Measurements from ENCODE around the gene TMEM42.
A peak's percentile ranks its signal among the peaks of the same experiment; 100 is the strongest.
"Not testable (repeated sequence)": the region's sequence is repeated elsewhere in the genome, so short reads cannot be mapped to it uniquely, and the experiment has no call there.

TMEM42 gene

GRCh38 chr3:44861412-44862225 lies at the start of gene TMEM42:
TSS of gene TMEM42 (plus strand) at chr3:44861912. CDS start at chr3:44861925, 13 bp downstream.
- Histone ChIP-seq H3K27ac (no peak within 1 kb of the TSS), H3K9ac (ENCODE audit: insufficient read length) (peak within 1 kb of the TSS; percentile 72), H3K4me3 (peak within 1 kb of the TSS; percentile 79), H3K9me3 (ENCODE audit: low read depth, low read length) (no peaks in the 10 kb centered on the region), H3K36me3 (ENCODE audit: insufficient read depth, low read length) (no peaks in the 10 kb centered on the region)
- DNase-seq (ENCODE audit: low read depth, low spot score) = no peak
- peak; percentile 70; the same call in 1 of the 2 replicates for TF ChIP-seq POLR2AphosphoS5 (IDR thresholded peaks at IDR 0.05; ENCODE audit: borderline replicate concordance, low read depth, low read length)
- TF ChIP-seq FOXP2 (optimal IDR thresholded peaks at IDR 0.05; ENCODE audit: control extremely low read depth, extremely low read length, insufficient read depth) = no peak

- Histone ChIP-seq H3K9ac (ENCODE audit: insufficient read length) (no peak overlapping the region), H3K36me3 (ENCODE audit: insufficient read depth, low read length) (peaks cover 22% of the 10 kb centered on the region), H3K9me3 (ENCODE audit: low read depth, low read length) (no peaks in the 10 kb centered on the region), H3K4me3 (no peak overlapping the region), H3K27ac (no peak overlapping the region)
- TF ChIP-seq FOXP2 (optimal IDR thresholded peaks at IDR 0.05; ENCODE audit: control extremely low read depth, extremely low read length, insufficient read depth) (no peak), EZH2 (IDR thresholded peaks at IDR 0.05) (no peak), POLR2AphosphoS5 (IDR thresholded peaks at IDR 0.05; ENCODE audit: borderline replicate concordance, low read depth, low read length) (no peak)
- no peak for DNase-seq (ENCODE audit: low read depth, low spot score)
Observed at GRCh38 chr3:44814751-44815150, 47.0 kb upstream of the TMEM42 start.

GRCh38 chr3:44816334-44816733 lies 45.4 kb upstream of the TMEM42 start:
- H3K4me3 ChIP-seq; H3K9me3 ChIP-seq (ENCODE audit: low read depth, low read length); H3K27ac ChIP-seq; DNase-seq (ENCODE audit: low read depth, low spot score); H3K9ac ChIP-seq (ENCODE audit: insufficient read length): not testable (repeated sequence)
- H3K36me3 ChIP-seq (ENCODE audit: insufficient read depth, low read length) = peaks cover 22% of the 10 kb centered on the region

- H3K36me3 ChIP-seq (ENCODE audit: insufficient read depth, low read length); H3K9ac ChIP-seq (ENCODE audit: insufficient read length); H3K27ac ChIP-seq; DNase-seq (ENCODE audit: low read depth, low spot score); H3K4me3 ChIP-seq; H3K9me3 ChIP-seq (ENCODE audit: low read depth, low read length): not testable (repeated sequence)
Observed at GRCh38 chr3:44821206-44821605, 40.5 kb upstream of the TMEM42 start.

- TF ChIP-seq POLR2AphosphoS5 (IDR thresholded peaks at IDR 0.05; ENCODE audit: borderline replicate concordance, low read depth, low read length) = no peak
- TF ChIP-seq FOXP2 (optimal IDR thresholded peaks at IDR 0.05; ENCODE audit: control extremely low read depth, extremely low read length, insufficient read depth) = no peak
- TF ChIP-seq EZH2 (IDR thresholded peaks at IDR 0.05) = no peak
- no peak overlapping the region for H3K4me3 ChIP-seq
- no peaks in the 10 kb centered on the region for H3K9me3 ChIP-seq (ENCODE audit: low read depth, low read length)
- no peak overlapping the region for H3K27ac ChIP-seq
- no peak for DNase-seq (ENCODE audit: low read depth, low spot score)
- peaks cover 15% of the 10 kb centered on the region for H3K36me3 ChIP-seq (ENCODE audit: insufficient read depth, low read length)
- no peak overlapping the region for H3K9ac ChIP-seq (ENCODE audit: insufficient read length)
Observed at GRCh38 chr3:44825264-44825925, 36.3 kb upstream of the TMEM42 start.

GRCh38 chr3:44827196-44827595 lies 34.5 kb upstream of the TMEM42 start:
- H3K36me3 ChIP-seq (ENCODE audit: insufficient read depth, low read length) = peaks cover 22% of the 10 kb centered on the region
- no peak overlapping the region for H3K27ac ChIP-seq
- H3K4me3 ChIP-seq = no peak overlapping the region
- no peaks in the 10 kb centered on the region for H3K9me3 ChIP-seq (ENCODE audit: low read depth, low read length)
- H3K9ac ChIP-seq (ENCODE audit: insufficient read length) = no peak overlapping the region
- DNase-seq (ENCODE audit: low read depth, low spot score) = no peak
- no peak for TF ChIP-seq FOXP2 (optimal IDR thresholded peaks at IDR 0.05; ENCODE audit: control extremely low read depth, extremely low read length, insufficient read depth)
- TF ChIP-seq POLR2AphosphoS5 (IDR thresholded peaks at IDR 0.05; ENCODE audit: borderline replicate concordance, low read depth, low read length) = no peak

- Histone ChIP-seq H3K9me3 (ENCODE audit: low read depth, low read length) (no peaks in the 10 kb centered on the region), H3K36me3 (ENCODE audit: insufficient read depth, low read length) (peaks cover 22% of the 10 kb centered on the region), H3K4me3 (no peak overlapping the region), H3K27ac (no peak overlapping the region), H3K9ac (ENCODE audit: insufficient read length) (no peak overlapping the region)
- TF ChIP-seq EZH2 (IDR thresholded peaks at IDR 0.05) = no peak
- DNase-seq (ENCODE audit: low read depth, low spot score) = no peak
Observed at GRCh38 chr3:44831232-44831631, 30.5 kb upstream of the TMEM42 start.

GRCh38 chr3:44832032-44832431 lies 29.7 kb upstream of the TMEM42 start:
- no peak overlapping the region for H3K27ac ChIP-seq
- no peak overlapping the region for H3K9ac ChIP-seq (ENCODE audit: insufficient read length)
- H3K36me3 ChIP-seq (ENCODE audit: insufficient read depth, low read length) = peaks cover 29% of the 10 kb centered on the region
- H3K9me3 ChIP-seq (ENCODE audit: low read depth, low read length) = no peaks in the 10 kb centered on the region
- DNase-seq (ENCODE audit: low read depth, low spot score) = no peak
- no peak for TF ChIP-seq EZH2 (IDR thresholded peaks at IDR 0.05)
- no peak for TF ChIP-seq POLR2AphosphoS5 (IDR thresholded peaks at IDR 0.05; ENCODE audit: borderline replicate concordance, low read depth, low read length)
- TF ChIP-seq FOXP2 (optimal IDR thresholded peaks at IDR 0.05; ENCODE audit: control extremely low read depth, extremely low read length, insufficient read depth) = no peak
- no peak overlapping the region for H3K4me3 ChIP-seq

- H3K9me3 ChIP-seq (ENCODE audit: low read depth, low read length) = no peaks in the 10 kb centered on the region
- H3K4me3 ChIP-seq = no peak overlapping the region
- no peak overlapping the region for H3K27ac ChIP-seq
- H3K9ac ChIP-seq (ENCODE audit: insufficient read length) = no peak overlapping the region
- TF ChIP-seq FOXP2 (optimal IDR thresholded peaks at IDR 0.05; ENCODE audit: control extremely low read depth, extremely low read length, insufficient read depth) = no peak
- no peak for TF ChIP-seq EZH2 (IDR thresholded peaks at IDR 0.05)
- TF ChIP-seq POLR2AphosphoS5 (IDR thresholded peaks at IDR 0.05; ENCODE audit: borderline replicate concordance, low read depth, low read length) = no peak
- H3K36me3 ChIP-seq (ENCODE audit: insufficient read depth, low read length) = peaks cover 38% of the 10 kb centered on the region
- DNase-seq (ENCODE audit: low read depth, low spot score) = no peak
Observed at GRCh38 chr3:44832965-44833364, 28.7 kb upstream of the TMEM42 start.

All from SK-N-MC (cell line).